Measurements from ENCODE around the gene WWC2.

WWC2 gene

GRCh38 chr4:183352546-183352945 lies 253.5 kb downstream of the WWC2 start:
- no peak overlapping the region for H3K4me3 ChIP-seq (replicated peaks; ENCODE audit: low read depth, low read length)
- no peak for DNase-seq (ENCODE audit: low read depth)
- TF ChIP-seq, protein P1, sequence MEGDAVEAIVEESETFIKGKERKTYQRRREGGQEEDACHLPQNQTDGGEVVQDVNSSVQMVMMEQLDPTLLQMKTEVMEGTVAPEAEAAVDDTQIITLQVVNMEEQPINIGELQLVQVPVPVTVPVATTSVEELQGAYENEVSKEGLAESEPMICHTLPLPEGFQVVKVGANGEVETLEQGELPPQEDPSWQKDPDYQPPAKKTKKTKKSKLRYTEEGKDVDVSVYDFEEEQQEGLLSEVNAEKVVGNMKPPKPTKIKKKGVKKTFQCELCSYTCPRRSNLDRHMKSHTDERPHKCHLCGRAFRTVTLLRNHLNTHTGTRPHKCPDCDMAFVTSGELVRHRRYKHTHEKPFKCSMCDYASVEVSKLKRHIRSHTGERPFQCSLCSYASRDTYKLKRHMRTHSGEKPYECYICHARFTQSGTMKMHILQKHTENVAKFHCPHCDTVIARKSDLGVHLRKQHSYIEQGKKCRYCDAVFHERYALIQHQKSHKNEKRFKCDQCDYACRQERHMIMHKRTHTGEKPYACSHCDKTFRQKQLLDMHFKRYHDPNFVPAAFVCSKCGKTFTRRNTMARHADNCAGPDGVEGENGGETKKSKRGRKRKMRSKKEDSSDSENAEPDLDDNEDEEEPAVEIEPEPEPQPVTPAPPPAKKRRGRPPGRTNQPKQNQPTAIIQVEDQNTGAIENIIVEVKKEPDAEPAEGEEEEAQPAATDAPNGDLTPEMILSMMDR (IDR thresholded peaks at IDR 0.05; ENCODE audit: low read length, missing control alignments): no peak

GRCh38 chr4:183353557-183353956 lies 254.5 kb downstream of the WWC2 start:
- TF ChIP-seq, protein P1 (IDR thresholded peaks at IDR 0.05; ENCODE audit: low read length, missing control alignments): no peak
- no peak for DNase-seq (ENCODE audit: low read depth)
- no peak overlapping the region for H3K4me3 ChIP-seq (replicated peaks; ENCODE audit: low read depth, low read length)

GRCh38 chr4:183354219-183354618 lies 255.2 kb downstream of the WWC2 start:
- TF ChIP-seq, protein P1 (IDR thresholded peaks at IDR 0.05; ENCODE audit: low read length, missing control alignments): no peak
- no peak overlapping the region for H3K4me3 ChIP-seq (replicated peaks; ENCODE audit: low read depth, low read length)
- no peak for DNase-seq (ENCODE audit: low read depth)

GRCh38 chr4:183355405-183355804 lies 256.3 kb downstream of the WWC2 start:
- DNase-seq (ENCODE audit: low read depth): peak; percentile 77
- TF ChIP-seq, protein P1 (IDR thresholded peaks at IDR 0.05; ENCODE audit: low read length, missing control alignments): no peak
- H3K4me3 ChIP-seq (replicated peaks; ENCODE audit: low read depth, low read length): no peak overlapping the region

- H3K4me3 ChIP-seq (replicated peaks; ENCODE audit: low read depth, low read length): no peak overlapping the region
- DNase-seq (ENCODE audit: low read depth): no peak
- TF ChIP-seq, protein P1 (IDR thresholded peaks at IDR 0.05; ENCODE audit: low read length, missing control alignments): no peak
Observed at GRCh38 chr4:183356173-183356830, 257.2 kb downstream of the WWC2 start.

- DNase-seq (ENCODE audit: low read depth): no peak
- H3K4me3 ChIP-seq (replicated peaks; ENCODE audit: low read depth, low read length): no peak overlapping the region
- TF ChIP-seq, protein P1 (IDR thresholded peaks at IDR 0.05; ENCODE audit: low read length, missing control alignments): no peak
Observed at GRCh38 chr4:183356931-183357675, 258.0 kb downstream of the WWC2 start.
